OCI-LY3 (cell line): Measurements from ENCODE around the gene ZNF468.
"Not testable (repeated sequence)": the region's sequence is repeated elsewhere in the genome, so short reads cannot be mapped to it uniquely, and the experiment has no call there.

ENCODE experiments used
- EZH2phosphoT487 ChIP-seq: fragments of 200-600 bp; shearing (Covaris generic); IDR thresholded peaks from 2 replicates; pipeline ENCODE4 v1.6.1; 2018; ENCODE audit warnings: antibody characterized with exemption, mixed run types, low read depth
- TF ChIP-seq, protein P1 (sequence below): fragments of 200-600, 300-600 bp; sonication (generic); IDR thresholded peaks from 2 replicates; pipeline ENCODE4 v1.5.1; 2014; ENCODE audit warnings: antibody characterized with exemption, low read length, low read depth

DNA sequence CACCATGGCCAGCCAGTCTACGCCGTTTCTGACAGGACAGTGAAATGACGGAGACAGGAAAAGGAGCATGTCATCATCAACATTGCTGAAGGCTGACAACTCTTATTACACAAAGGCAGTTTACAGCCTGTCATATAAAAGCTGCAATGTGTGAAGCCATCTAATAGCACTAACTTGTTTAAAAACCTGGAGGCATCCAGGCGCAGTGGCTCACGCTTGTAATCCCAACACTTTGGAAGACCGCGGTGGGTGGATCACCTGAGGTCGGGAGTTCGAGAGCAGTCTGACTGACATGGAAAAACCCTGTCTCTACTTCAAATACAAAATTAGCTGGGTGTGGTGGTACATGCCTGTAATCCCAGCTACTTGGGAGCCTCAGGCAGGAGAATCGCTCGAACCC is 10.6 kb upstream of the ZNF468 start:
- TF ChIP-seq, protein P1, sequence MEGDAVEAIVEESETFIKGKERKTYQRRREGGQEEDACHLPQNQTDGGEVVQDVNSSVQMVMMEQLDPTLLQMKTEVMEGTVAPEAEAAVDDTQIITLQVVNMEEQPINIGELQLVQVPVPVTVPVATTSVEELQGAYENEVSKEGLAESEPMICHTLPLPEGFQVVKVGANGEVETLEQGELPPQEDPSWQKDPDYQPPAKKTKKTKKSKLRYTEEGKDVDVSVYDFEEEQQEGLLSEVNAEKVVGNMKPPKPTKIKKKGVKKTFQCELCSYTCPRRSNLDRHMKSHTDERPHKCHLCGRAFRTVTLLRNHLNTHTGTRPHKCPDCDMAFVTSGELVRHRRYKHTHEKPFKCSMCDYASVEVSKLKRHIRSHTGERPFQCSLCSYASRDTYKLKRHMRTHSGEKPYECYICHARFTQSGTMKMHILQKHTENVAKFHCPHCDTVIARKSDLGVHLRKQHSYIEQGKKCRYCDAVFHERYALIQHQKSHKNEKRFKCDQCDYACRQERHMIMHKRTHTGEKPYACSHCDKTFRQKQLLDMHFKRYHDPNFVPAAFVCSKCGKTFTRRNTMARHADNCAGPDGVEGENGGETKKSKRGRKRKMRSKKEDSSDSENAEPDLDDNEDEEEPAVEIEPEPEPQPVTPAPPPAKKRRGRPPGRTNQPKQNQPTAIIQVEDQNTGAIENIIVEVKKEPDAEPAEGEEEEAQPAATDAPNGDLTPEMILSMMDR = not testable (repeated sequence)
- not testable (repeated sequence) for TF ChIP-seq EZH2phosphoT487
